DOHH2 (cell line): ENCODE results near the gene AIFM1.

ENCODE experiments used
- EZH2phosphoT487 ChIP-seq: fragments of 200-600 bp; sonication (generic); IDR thresholded peaks from 2 replicates; pipeline ENCODE4 v1.6.1; 2017; ENCODE audit warnings: borderline replicate concordance, mild to moderate bottlenecking, antibody characterized with exemption, low read length, moderate library complexity, mixed read lengths
- TF ChIP-seq, protein P1 (sequence below): fragments of 200-600 bp; sonication (generic); IDR thresholded peaks from one replicate; pipeline ENCODE4 v1.5.1; 2014; ENCODE audit warnings: antibody characterized with exemption, mild to moderate bottlenecking, low read depth, low read length; ENCODE audit not compliant: poor library complexity, severe bottlenecking

- TF ChIP-seq, protein P1, sequence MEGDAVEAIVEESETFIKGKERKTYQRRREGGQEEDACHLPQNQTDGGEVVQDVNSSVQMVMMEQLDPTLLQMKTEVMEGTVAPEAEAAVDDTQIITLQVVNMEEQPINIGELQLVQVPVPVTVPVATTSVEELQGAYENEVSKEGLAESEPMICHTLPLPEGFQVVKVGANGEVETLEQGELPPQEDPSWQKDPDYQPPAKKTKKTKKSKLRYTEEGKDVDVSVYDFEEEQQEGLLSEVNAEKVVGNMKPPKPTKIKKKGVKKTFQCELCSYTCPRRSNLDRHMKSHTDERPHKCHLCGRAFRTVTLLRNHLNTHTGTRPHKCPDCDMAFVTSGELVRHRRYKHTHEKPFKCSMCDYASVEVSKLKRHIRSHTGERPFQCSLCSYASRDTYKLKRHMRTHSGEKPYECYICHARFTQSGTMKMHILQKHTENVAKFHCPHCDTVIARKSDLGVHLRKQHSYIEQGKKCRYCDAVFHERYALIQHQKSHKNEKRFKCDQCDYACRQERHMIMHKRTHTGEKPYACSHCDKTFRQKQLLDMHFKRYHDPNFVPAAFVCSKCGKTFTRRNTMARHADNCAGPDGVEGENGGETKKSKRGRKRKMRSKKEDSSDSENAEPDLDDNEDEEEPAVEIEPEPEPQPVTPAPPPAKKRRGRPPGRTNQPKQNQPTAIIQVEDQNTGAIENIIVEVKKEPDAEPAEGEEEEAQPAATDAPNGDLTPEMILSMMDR = no peak
- no peak for TF ChIP-seq EZH2phosphoT487
Measured at GRCh38 chrX:130121505-130121800, 44.2 kb downstream of the AIFM1 start.
